Activated CD4-positive, alpha-beta T cell treated with anti-CD3 and anti-CD28 coated beads, Interleukin-2, amount 50 U/mL, for 48 hours (primary cell): ENCODE results near the gene NCBP1.
A peak's percentile ranks its signal among the peaks of the same experiment; 100 is the strongest.
"Not testable (repeated sequence)": the region's sequence is repeated elsewhere in the genome, so short reads cannot be mapped to it uniquely, and the experiment has no call there.

Experiments
- DNase-seq, 2 experiments: peaks; one replicate each; pipeline ENCODE4 v3.0.0-alpha.2; 2020

NCBP1 gene

GRCh38 chr9:97675655-97676054, 42.0 kb downstream of the NCBP1 start:
- no peak for DNase-seq

- no peak for DNase-seq
These were observed 48.6 kb downstream of the NCBP1 start for GRCh38 chr9:97682242-97682641.

- DNase-seq: no peak
These were observed 55.0 kb downstream of the NCBP1 start for GRCh38 chr9:97688654-97689053.

- DNase-seq: no peak
These were observed 56.0 kb downstream of the NCBP1 start for GRCh38 chr9:97689401-97690180.

- DNase-seq: no peak
These were observed 61.1 kb downstream of the NCBP1 start for GRCh38 chr9:97694769-97695168.

GRCh38 chr9:97695390-97695789, 61.8 kb downstream of the NCBP1 start:
- no peak for DNase-seq

GRCh38 chr9:97695995-97696802, 62.6 kb downstream of the NCBP1 start:
- no peak for DNase-seq

- DNase-seq: peak; percentile 96 to 97
These were observed 63.4 kb downstream of the NCBP1 start, which contains the start of gene XPA for GRCh38 chr9:97696803-97697601. TSS of gene XPA (minus strand) at chr9:97697340. CDS start at chr9:97697292, 48 bp downstream.

- DNase-seq: no peak
These were observed 64.2 kb downstream of the NCBP1 start for GRCh38 chr9:97697837-97698236.

GRCh38 chr9:97698865-97699264, 65.2 kb downstream of the NCBP1 start:
- no peak for DNase-seq

- DNase-seq: not testable (repeated sequence)
These were observed 65.7 kb downstream of the NCBP1 start for GRCh38 chr9:97699281-97699680.

GRCh38 chr9:97699824-97700223, 66.2 kb downstream of the NCBP1 start:
- not testable (repeated sequence) for DNase-seq

GRCh38 chr9:97703437-97704344, 70.1 kb downstream of the NCBP1 start:
- DNase-seq: peak; percentile 26 to 45

- DNase-seq: no peak
These were observed 70.7 kb downstream of the NCBP1 start for GRCh38 chr9:97704345-97704677.

GRCh38 chr9:97704851-97705250, 71.2 kb downstream of the NCBP1 start:
- DNase-seq: no peak

GRCh38 chr9:97705354-97705950, 71.8 kb downstream of the NCBP1 start:
- DNase-seq: no peak

- no peak for DNase-seq
These were observed 72.6 kb downstream of the NCBP1 start for GRCh38 chr9:97706246-97706645.

GRCh38 chr9:97710356-97711222, 77.0 kb downstream of the NCBP1 start:
- DNase-seq: peak; percentile 41 to 42

GRCh38 chr9:97711223-97711626, 77.6 kb downstream of the NCBP1 start:
- no peak for DNase-seq

- no peak for DNase-seq
These were observed 80.8 kb downstream of the NCBP1 start for GRCh38 chr9:97714435-97714834.

GRCh38 chr9:97717866-97718265, 84.2 kb downstream of the NCBP1 start:
- DNase-seq: no peak
